Measurements from ENCODE around the gene NPBWR2. TPM values are rescaled to one million over a fixed set of nuclear protein-coding genes. Genes with fewer than 3 reads are reported as not detected.

Gene NPBWR2
- total RNA-seq, 6 experiments from 2014 or later: not detected

DNA sequence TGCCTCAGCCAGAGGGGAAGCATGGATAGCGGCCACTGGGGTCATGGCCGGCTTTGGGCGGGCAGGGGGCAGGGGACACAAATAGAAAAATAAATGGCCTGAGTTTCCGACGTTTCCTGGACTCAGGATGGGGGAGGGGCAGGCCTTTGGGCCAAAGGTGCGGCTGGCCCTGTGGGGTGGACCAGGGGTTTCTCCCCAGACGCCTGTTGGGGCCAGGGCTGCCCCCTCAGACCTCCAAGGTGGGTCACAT lies 50.8 kb downstream of the NPBWR2 start:
- WGBS (ENCODE audit: insufficient coverage, low coverage, low lambda C conversion rate, missing lambda C conversion rate): 14% methylated on average over 7 of the region's 7 CpGs

DNA sequence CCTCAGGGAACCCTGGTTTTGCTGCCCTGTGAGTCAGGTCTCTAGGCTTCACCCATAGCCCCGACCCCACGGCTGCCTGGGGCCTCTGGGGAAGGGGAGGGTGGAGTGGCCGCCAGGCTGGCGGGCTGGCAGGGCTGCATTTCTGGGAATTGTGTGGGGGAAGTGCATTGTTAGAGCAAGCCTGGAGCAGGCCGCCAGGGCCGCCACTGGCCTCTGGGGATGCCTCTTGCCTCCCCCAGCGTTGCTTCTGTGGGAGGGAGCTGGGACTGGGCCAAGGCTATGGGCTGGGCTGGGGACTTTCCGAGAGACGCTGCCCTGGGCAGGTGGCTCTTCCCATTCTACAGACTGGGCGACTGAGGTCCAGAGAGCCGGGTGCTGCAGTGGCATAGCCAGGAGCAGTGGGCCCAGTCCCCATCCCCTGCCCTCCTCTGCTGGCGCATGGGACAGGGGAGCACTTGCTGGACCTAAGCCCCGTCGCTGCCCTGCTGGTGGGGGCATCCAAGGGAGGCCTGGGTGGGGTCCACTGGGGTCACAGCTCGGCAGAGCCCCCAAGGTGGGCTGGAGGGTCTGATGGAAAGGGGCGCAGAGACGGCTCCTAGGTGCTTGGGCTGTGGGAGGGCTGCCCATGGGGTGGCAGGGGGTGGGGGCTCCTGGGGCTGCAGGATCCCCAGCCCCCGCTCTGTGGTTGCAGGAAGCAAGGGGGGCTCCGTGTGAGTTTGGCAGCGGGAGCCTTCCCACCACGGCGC lies 51.3 kb downstream of the NPBWR2 start:
- 20% methylated on average over 2 of the region's 22 CpGs for WGBS (ENCODE audit: insufficient coverage, low coverage, low lambda C conversion rate, missing lambda C conversion rate)
- DNase-seq (peak in 1 of 3 donors; percentile 78), ATAC-seq (peak; percentile 25 to 42 (median 36))
- no peaks in the 10 kb centered on the region for H3K27me3 ChIP-seq
- H3K4me1 ChIP-seq: no peaks in the 10 kb centered on the region
- H3K27ac ChIP-seq: peak overlapping the region in 2 of 3 donors; percentile 32 to 54
- no peak for TF ChIP-seq POLR2A (IDR thresholded peaks at IDR 0.05)
- TF ChIP-seq, protein P1, sequence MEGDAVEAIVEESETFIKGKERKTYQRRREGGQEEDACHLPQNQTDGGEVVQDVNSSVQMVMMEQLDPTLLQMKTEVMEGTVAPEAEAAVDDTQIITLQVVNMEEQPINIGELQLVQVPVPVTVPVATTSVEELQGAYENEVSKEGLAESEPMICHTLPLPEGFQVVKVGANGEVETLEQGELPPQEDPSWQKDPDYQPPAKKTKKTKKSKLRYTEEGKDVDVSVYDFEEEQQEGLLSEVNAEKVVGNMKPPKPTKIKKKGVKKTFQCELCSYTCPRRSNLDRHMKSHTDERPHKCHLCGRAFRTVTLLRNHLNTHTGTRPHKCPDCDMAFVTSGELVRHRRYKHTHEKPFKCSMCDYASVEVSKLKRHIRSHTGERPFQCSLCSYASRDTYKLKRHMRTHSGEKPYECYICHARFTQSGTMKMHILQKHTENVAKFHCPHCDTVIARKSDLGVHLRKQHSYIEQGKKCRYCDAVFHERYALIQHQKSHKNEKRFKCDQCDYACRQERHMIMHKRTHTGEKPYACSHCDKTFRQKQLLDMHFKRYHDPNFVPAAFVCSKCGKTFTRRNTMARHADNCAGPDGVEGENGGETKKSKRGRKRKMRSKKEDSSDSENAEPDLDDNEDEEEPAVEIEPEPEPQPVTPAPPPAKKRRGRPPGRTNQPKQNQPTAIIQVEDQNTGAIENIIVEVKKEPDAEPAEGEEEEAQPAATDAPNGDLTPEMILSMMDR (IDR thresholded peaks at IDR 0.05): no peak
- no peaks in the 10 kb centered on the region for H3K36me3 ChIP-seq
- H3K4me3 ChIP-seq: no peak overlapping the region
- no peaks in the 10 kb centered on the region for H3K9me3 ChIP-seq
- intact Hi-C loops (cut with DNase I): no loop called here

More for the DNA sequence above, 50.8 kb downstream of the NPBWR2 start:
- intact Hi-C loops (cut with DNase I): no loop called here
- Histone ChIP-seq H3K9me3 (no peaks in the 10 kb centered on the region), H3K36me3 (no peaks in the 10 kb centered on the region), H3K27ac (peak overlapping the region in 2 of 3 donors; percentile 37 to 54), H3K4me3 (no peak overlapping the region), H3K4me1 (no peaks in the 10 kb centered on the region), H3K27me3 (no peaks in the 10 kb centered on the region)
- ATAC-seq (peak; percentile 9 to 18 (median 13)), DNase-seq (no peak)
- TF ChIP-seq POLR2A (IDR thresholded peaks at IDR 0.05): no peak
- TF ChIP-seq, protein P1 (IDR thresholded peaks at IDR 0.05): no peak

DNA sequence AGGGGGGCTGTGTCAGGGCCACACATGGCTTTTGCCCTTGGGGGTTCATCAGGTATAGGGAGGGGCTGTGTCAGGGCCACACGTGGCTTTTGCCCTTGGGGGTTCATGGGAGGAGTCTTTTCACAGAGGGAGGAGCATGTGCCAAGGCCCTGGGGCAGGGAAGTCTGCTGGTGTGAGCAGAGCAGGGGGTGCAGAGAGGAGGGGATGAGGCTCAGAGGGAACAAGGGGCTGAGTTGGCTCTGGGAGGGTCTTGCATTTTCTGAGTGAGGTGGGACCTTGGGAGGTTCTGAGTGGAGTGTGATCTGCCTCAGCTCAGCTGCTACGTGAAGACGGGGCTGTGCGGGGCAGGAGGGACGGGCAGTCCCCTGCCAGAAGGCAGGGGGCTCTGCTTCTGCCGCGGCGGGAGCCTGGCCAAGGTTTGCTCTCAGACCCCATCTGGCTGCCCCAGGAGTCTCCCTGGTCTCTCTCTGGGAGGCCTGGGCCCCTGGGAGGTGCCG lies 51.9 kb downstream of the NPBWR2 start:
- no peaks in the 10 kb centered on the region for H3K4me1 ChIP-seq
- H3K27ac ChIP-seq: peak overlapping the region in 2 of 3 donors; percentile 32 to 54
- TF ChIP-seq POLR2A (IDR thresholded peaks at IDR 0.05): no peak
- TF ChIP-seq, protein P1 (IDR thresholded peaks at IDR 0.05): no peak
- intact Hi-C loops (cut with DNase I): no loop called here
- DNase-seq (no peak), ATAC-seq (no peak)
- H3K27me3 ChIP-seq: no peaks in the 10 kb centered on the region
- WGBS (ENCODE audit: insufficient coverage, low coverage, low lambda C conversion rate, missing lambda C conversion rate): 0% methylated on average over 1 of the region's 9 CpGs
- no peaks in the 10 kb centered on the region for H3K9me3 ChIP-seq
- no peak overlapping the region for H3K4me3 ChIP-seq
- no peaks in the 10 kb centered on the region for H3K36me3 ChIP-seq

DNA sequence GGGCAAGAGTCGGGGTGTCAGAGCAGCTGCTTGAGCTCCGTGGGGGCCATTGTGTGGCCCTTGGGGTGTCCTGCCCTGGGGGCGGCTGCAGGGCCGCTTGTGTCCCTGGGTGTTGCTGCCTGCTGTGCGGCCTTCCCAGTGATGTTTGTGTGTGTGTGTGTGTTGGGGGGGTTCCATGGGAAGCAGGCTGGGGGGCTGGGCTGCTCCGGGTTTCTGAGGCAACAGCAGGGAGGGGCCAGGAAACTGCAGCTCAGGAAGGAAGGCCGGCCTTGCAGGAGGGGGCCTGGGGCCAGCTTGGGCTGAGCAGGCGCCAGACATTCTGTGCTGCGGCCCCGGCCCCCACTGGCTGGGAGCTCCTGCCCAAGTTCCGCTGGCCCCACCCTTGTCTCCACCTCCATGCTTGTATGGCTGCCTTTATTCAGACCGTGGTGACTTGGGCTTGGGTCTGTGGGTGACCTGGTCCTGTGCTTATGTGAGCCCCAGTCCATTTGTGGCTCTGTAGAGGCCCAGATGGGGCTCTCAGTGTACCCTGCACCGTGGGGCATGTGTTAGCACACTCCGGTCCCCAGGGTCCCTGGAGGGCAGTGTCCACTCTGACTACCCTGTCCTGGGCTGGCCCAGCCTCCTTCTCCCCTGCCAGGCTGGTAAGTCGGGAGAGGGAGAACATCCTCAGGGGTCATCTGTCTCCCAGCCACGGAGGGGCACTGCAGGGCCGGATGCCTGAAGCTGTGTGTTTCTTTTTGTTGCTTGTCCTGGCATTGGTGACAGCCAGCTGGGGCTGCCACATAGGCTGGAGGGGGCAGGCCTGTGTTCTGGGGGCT lies 53.3 kb downstream of the NPBWR2 start:
- 21% methylated on average over 3 of the region's 17 CpGs for WGBS (ENCODE audit: insufficient coverage, low coverage, low lambda C conversion rate, missing lambda C conversion rate)
- Histone ChIP-seq H3K4me1 (no peaks in the 10 kb centered on the region), H3K27me3 (no peaks in the 10 kb centered on the region), H3K27ac (peak overlapping the region in 2 of 3 donors; percentile 8 to 54), H3K9me3 (no peaks in the 10 kb centered on the region), H3K36me3 (no peaks in the 10 kb centered on the region), H3K4me3 (no peak overlapping the region)
- ATAC-seq (peak; percentile 42 to 57 (median 48)), DNase-seq (peak in 1 of 3 donors; percentile 78)
- intact Hi-C loops (cut with DNase I): no loop called here
- TF ChIP-seq, protein P1 (IDR thresholded peaks at IDR 0.05): peak in 1 of 4 donors; percentile 4
- TF ChIP-seq POLR2A (IDR thresholded peaks at IDR 0.05): no peak

Small RNA genes lying within 50 kb of the gene (microRNA-seq; reads per million reads assigned to microRNA genes)
- gene MIR6813: 0.29 to 2.6 reads per million in 2 donors

Small RNA genes lying within 50 kb of the gene (small RNA-seq; reads per million reads assigned to genes)
- 0 reads per million in 2 experiments for gene AL355803.1
- 0 reads per million in 2 experiments for gene MIR6813

Other genes with a start within 250 kb of the NPBWR2 start
- gene ABHD16B, start 246.1 kb downstream of the NPBWR2 start, total RNA-seq: not detected
- gene TPD52L2, start 242.3 kb downstream of the NPBWR2 start, total RNA-seq: 10 to 100 TPM; 20.1 to 46.8 (median 30.5) TPM
- 10 to 100 TPM; 10.7 to 26.0 (median 15.1) TPM for gene DNAJC5, start 212.4 kb downstream of the NPBWR2 start, total RNA-seq
- 10 to 100 TPM; 13.1 to 28.5 (median 16.9) TPM for gene UCKL1, start 151.1 kb downstream of the NPBWR2 start, total RNA-seq
- gene ZNF512B, start 137.6 kb downstream of the NPBWR2 start, total RNA-seq: 10 to 100 TPM; 10.8 to 16.8 (median 14.0) TPM
- 1 to 10 TPM; 2.7 to 6.7 (median 3.5) TPM for gene SAMD10, start 127.9 kb downstream of the NPBWR2 start, total RNA-seq
- gene PRPF6, start 126.4 kb downstream of the NPBWR2 start, total RNA-seq: 10 to 100 TPM; 21.7 to 28.9 (median 24.4) TPM
- 1 to 10 TPM in 1 of 6 experiments, under 1 TPM in 4, not detected in 1; 0.29 to 1.1 (median 0.44) TPM for gene C20orf204, start 71.4 kb downstream of the NPBWR2 start, total RNA-seq
- 1 to 10 TPM; 4.1 to 7.8 (median 5.6) TPM for gene SOX18, start 57.9 kb downstream of the NPBWR2 start, total RNA-seq
- gene TCEA2, start 44.4 kb downstream of the NPBWR2 start, total RNA-seq: 10 to 100 TPM; 14.8 to 45.6 (median 28.6) TPM
- gene RGS19, start 28.0 kb downstream of the NPBWR2 start, total RNA-seq: 10 to 100 TPM in 2 of 6 experiments, 1 to 10 TPM in 4; 2.6 to 10.9 (median 5.7) TPM
- under 1 TPM in 5 of 6 experiments, not detected in 1; 0.13 to 0.32 (median 0.25) TPM for gene OPRL1, start 27.5 kb downstream of the NPBWR2 start, total RNA-seq
- not detected for gene LKAAEAR1, start 23.2 kb downstream of the NPBWR2 start, total RNA-seq
- under 1 TPM in 2 of 6 experiments, not detected in 4; 0.06 to 0.09 TPM for gene MYT1, start 56.9 kb upstream of the NPBWR2 start, total RNA-seq
- gene PCMTD2, start 148.2 kb upstream of the NPBWR2 start, total RNA-seq: 10 to 100 TPM; 24.5 to 39.7 (median 28.6) TPM

All from right lobe of liver (tissue), 6 donors.